HCT116 (cell line): ENCODE measurements around the gene B3GNT5. TPM values are rescaled to one million over a fixed set of nuclear protein-coding genes. Genes with fewer than 3 reads are reported as not detected.

Source experiments
- ATAC-seq: fragments of 200-7000 bp; cut with Tn5 transposase; 2 replicates; pipeline ENCODE4 v1.9.1; 2020; ENCODE audit warnings: mild to moderate bottlenecking, moderate library complexity
- BruUV-seq: library from RNA; stranded (reverse); fragments of 400-500 nt; replicated peaks from 2 replicates; lab custom pipeline; 2021; lab: Mats Ljungman, UMichigan
- CTCF ChIA-PET: fragments of 300-600 bp; sonication (Branson Sonifier 250); formaldehyde crosslinking; loops from one replicate; lab custom pipeline; 2021; ENCODE audit warnings: antibody characterized with exemption; lab: Charles Lee
- POLR2A ChIA-PET: fragments of 300-600, 350-600 bp; sonication (Branson Sonifier 250); formaldehyde crosslinking; loops from one replicate; lab custom pipeline; 2021; ENCODE audit warnings: antibody characterized with exemption; lab: Charles Lee
- RAD21 ChIA-PET, 2 experiments: fragments of 300-600 bp; sonication (Branson Sonifier 250); formaldehyde crosslinking; loops; one replicate each; lab custom pipeline; 2023; ENCODE audit warnings: low total read pairs in 2 of 2; ENCODE audit not compliant: uncharacterized antibody in 2 of 2, unreplicated experiment in 2 of 2, low non-redundant PET in 1 of 2; lab: Charles Lee
- DNase-seq: peaks from one replicate; pipeline ENCODE4 v3.0.0-alpha.2; 2010; ENCODE audit warnings: low read depth, low spot score
- H2AFZ ChIP-seq: fragments of 200-600 bp; shearing (Covaris generic), sonication (generic); 2 replicates; pipeline ENCODE4 v1.6.1; 2017; ENCODE audit warnings: low read depth, mixed run types, mixed read lengths, antibody characterized with exemption, low read length; ENCODE audit not compliant: poor library complexity, severe bottlenecking
- H3K27ac ChIP-seq: 2 replicates; pipeline ENCODE4 v1.5.1; 2012; ENCODE audit warnings: low read depth, low read length
- H3K27me3 ChIP-seq: fragments of 200-600 bp; sonication (generic); 2 replicates; pipeline ENCODE4 v1.6.1; 2016; ENCODE audit warnings: mixed run types, low read length, mixed read lengths; ENCODE audit not compliant: insufficient read depth
- H3K36me3 ChIP-seq, 2 experiments: fragments of 200-500 bp in 1 of 2; fragments of 200-600 bp in 1 of 2; sonication (Bioruptor generic) in 1 of 2; sonication (generic) in 1 of 2; 2 replicates each; pipeline versions ENCODE4 v1.5.1 to v1.6.1; 2014 to 2016; ENCODE audit warnings: low read length in 2 of 2, inconsistent platforms in 1 of 2, mixed read lengths in 1 of 2, mixed run types in 1 of 2; ENCODE audit not compliant: insufficient read depth in 2 of 2, control insufficient read depth in 1 of 2
- H3K4me1 ChIP-seq, 2 experiments: fragments of 200-600 bp in 1 of 2; sonication (generic) in 1 of 2; 2 replicates each; pipeline versions ENCODE4 v1.5.1 to v1.6.1; 2012 to 2017; ENCODE audit warnings: low read length in 2 of 2, inconsistent platforms in 1 of 2, mild to moderate bottlenecking in 1 of 2, mixed read lengths in 1 of 2, mixed run types in 1 of 2, moderate library complexity in 1 of 2; ENCODE audit not compliant: insufficient read depth in 2 of 2, control insufficient read depth in 1 of 2
- H3K4me2 ChIP-seq: fragments of 200-600 bp; sonication (generic); 2 replicates; pipeline ENCODE4 v1.6.1; 2017; ENCODE audit warnings: mixed run types, low read length, mixed read lengths
- H3K4me3 ChIP-seq, 2 experiments: fragments of 200-600 bp in 1 of 2; sonication (generic) in 1 of 2; replicated peaks in 1 of 2; 2 replicates each; pipeline ENCODE4 v1.5.1; 2011 to 2016; ENCODE audit warnings: low read length in 2 of 2, control low read depth in 1 of 2, low read depth in 1 of 2, mild to moderate bottlenecking in 1 of 2, mixed read lengths in 1 of 2, mixed run types in 1 of 2
- H3K79me2 ChIP-seq: fragments of 200-600 bp; sonication (generic); 2 replicates; pipeline ENCODE4 v1.6.1; 2017; ENCODE audit warnings: mild to moderate bottlenecking, mixed run types, low read length, moderate library complexity, mixed read lengths; ENCODE audit not compliant: insufficient read depth
- H3K9ac ChIP-seq: fragments of 200-600 bp; sonication (generic); 2 replicates; pipeline ENCODE4 v1.6.1; 2016; ENCODE audit warnings: low read length, mixed read lengths
- H3K9me2 ChIP-seq: fragments of 200-600 bp; sonication (generic), shearing (Covaris generic); 2 replicates; pipeline ENCODE4 v1.6.1; 2017; ENCODE audit warnings: mixed run types, mild to moderate bottlenecking, moderate library complexity; ENCODE audit not compliant: insufficient read depth
- H3K9me3 ChIP-seq, 2 experiments: fragments of 200-500 bp in 1 of 2; fragments of 200-600 bp in 1 of 2; sonication (Bioruptor generic) in 1 of 2; sonication (generic) in 1 of 2; 2 replicates each; pipeline ENCODE4 v1.6.1; 2014 to 2017; ENCODE audit warnings: low read length in 2 of 2, mixed read lengths in 2 of 2, inconsistent platforms in 1 of 2, low read depth in 1 of 2, mild to moderate bottlenecking in 1 of 2, mixed run types in 1 of 2, moderate library complexity in 1 of 2; ENCODE audit not compliant: control insufficient read depth in 1 of 2, insufficient read depth in 1 of 2
- H4K20me1 ChIP-seq: fragments of 200-600 bp; sonication (generic), shearing (Covaris generic); 2 replicates; pipeline ENCODE4 v1.6.1; 2017; ENCODE audit warnings: mixed run types, mild to moderate bottlenecking, moderate library complexity; ENCODE audit not compliant: insufficient read depth
- CEBPB ChIP-seq: IDR thresholded peaks from 2 replicates; pipeline ENCODE4 v1.6.1; 2012; ENCODE audit warnings: low read depth
- EGR1 ChIP-seq: IDR thresholded peaks from 2 replicates; pipeline ENCODE4 v1.6.1; 2012; ENCODE audit warnings: low read depth
- ELF1 ChIP-seq: IDR thresholded peaks from 2 replicates; pipeline ENCODE4 v1.6.1; 2012; ENCODE audit warnings: low read depth, borderline replicate concordance
- EZH2 ChIP-seq: fragments of 200-600 bp; sonication (generic); IDR thresholded peaks from 2 replicates; pipeline ENCODE4 v1.6.1; 2017; ENCODE audit warnings: antibody characterized with exemption, mixed run types
- EZH2phosphoT487 ChIP-seq: fragments of 200-600 bp; IDR thresholded peaks from 2 replicates; pipeline ENCODE4 v1.6.1; 2018; ENCODE audit warnings: antibody characterized with exemption, borderline replicate concordance
- FOSL1 ChIP-seq: IDR thresholded peaks from 2 replicates; pipeline ENCODE4 v1.6.1; 2012; ENCODE audit warnings: low read depth
- JUND ChIP-seq: IDR thresholded peaks from 2 replicates; pipeline ENCODE4 v1.6.1; 2012
- POLR2A ChIP-seq: IDR thresholded peaks from 2 replicates; pipeline ENCODE4 v1.7.0; 2011; ENCODE audit warnings: borderline replicate concordance; ENCODE audit not compliant: insufficient read depth, insufficient read length; ENCODE audit errors: extremely low read depth
- POLR2AphosphoS5 ChIP-seq: IDR thresholded peaks from 2 replicates; pipeline ENCODE4 v1.6.1; 2011; ENCODE audit warnings: mild to moderate bottlenecking, low read depth, low read length, moderate library complexity
- RAD21 ChIP-seq: IDR thresholded peaks from 2 replicates; pipeline ENCODE4 v1.6.1; 2012; ENCODE audit warnings: low read depth, mild to moderate bottlenecking
- SIN3A ChIP-seq: IDR thresholded peaks from 2 replicates; pipeline ENCODE4 v1.6.1; 2012; ENCODE audit warnings: low read depth
- SP1 ChIP-seq: IDR thresholded peaks from 2 replicates; pipeline ENCODE4 v1.6.1; 2012; ENCODE audit warnings: low read depth
- SRF ChIP-seq: IDR thresholded peaks from 2 replicates; pipeline ENCODE4 v1.6.1; 2012; ENCODE audit warnings: low read depth
- TCF7L2 ChIP-seq: IDR thresholded peaks from 2 replicates; pipeline ENCODE4 v1.7.0; 2011; ENCODE audit warnings: borderline replicate concordance, inconsistent platforms; ENCODE audit not compliant: insufficient read depth, insufficient read length; ENCODE audit errors: extremely low read depth
- YY1 ChIP-seq: IDR thresholded peaks from 2 replicates; pipeline ENCODE4 v1.6.1; 2011; ENCODE audit warnings: low read length, low read depth, moderate library complexity, mild to moderate bottlenecking; ENCODE audit not compliant: insufficient replicate concordance; ENCODE audit errors: extremely low read depth
- ZFX ChIP-seq: fragments of 450-650 bp; IDR thresholded peaks from 2 replicates; pipeline ENCODE4 v1.6.1; 2017
- ZNF274 ChIP-seq: fragments of 200-500 bp; sonication (Bioruptor generic); IDR thresholded peaks from 2 replicates; pipeline ENCODE4 v1.6.1; 2014; ENCODE audit warnings: mild to moderate bottlenecking, low read depth, low read length, inconsistent platforms
- intact Hi-C: fragments of 100-400 bp; cut with micrococcal nuclease; formaldehyde crosslinking; loops from 2 replicates; pipeline ENCODE4 v1.10.0; 2022
- total RNA-seq: library from RNA; stranded (reverse); gene quantifications from one replicate; pipeline ENCODE4 v1.2.1, GENCODE V29; 2021; ENCODE audit not compliant: unreplicated experiment
- TF ChIP-seq, protein P1 (sequence below): IDR thresholded peaks from 2 replicates; pipeline ENCODE4 v1.6.1; 2012
- TF ChIP-seq, protein P2 (sequence below): IDR thresholded peaks from 2 replicates; pipeline ENCODE4 v1.6.1; 2012; ENCODE audit warnings: low read depth
- TF ChIP-seq, protein P3 (sequence below), 3 experiments: fragments of 200-600 bp in 1 of 3; sonication (generic) in 1 of 3; IDR thresholded peaks in 2 of 3; conservative IDR thresholded peaks in 1 of 3; 2 replicates each; pipeline ENCODE4 v1.5.1; 2012 to 2017; ENCODE audit warnings: low read depth in 2 of 3, low read length in 2 of 3, antibody characterized with exemption in 1 of 3, borderline replicate concordance in 1 of 3, control low read depth in 1 of 3, mild to moderate bottlenecking in 1 of 3, mixed read lengths in 1 of 3, mixed run types in 1 of 3, moderate library complexity in 1 of 3; ENCODE audit not compliant: insufficient read depth in 1 of 3

The B3GNT5 gene
- total RNA-seq, 1 experiment from 2014 or later: 25.3 TPM

DNA sequence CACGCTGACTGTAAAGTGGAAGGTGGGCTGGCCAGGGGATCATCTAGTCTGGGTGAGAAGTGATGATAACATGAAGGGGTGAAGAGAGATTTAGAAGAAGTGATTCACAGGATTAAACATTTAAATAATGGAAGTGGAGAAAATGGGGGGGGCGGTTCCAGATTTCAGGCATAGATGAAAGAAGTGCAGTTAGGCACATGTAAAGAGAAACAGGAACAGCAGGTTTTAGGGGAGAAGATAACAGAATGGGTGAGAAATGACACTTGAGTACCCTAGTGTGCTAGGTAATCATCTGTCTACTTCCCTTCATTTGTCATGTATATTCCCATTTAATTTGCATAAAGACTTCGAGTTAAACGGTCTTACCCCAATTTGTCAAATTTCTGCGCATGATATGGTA is 15.3 kb downstream of the B3GNT5 start:
- BruUV-seq: no TSS peak
- CTCF ChIA-PET: no interaction called here
- H3K4me3 ChIP-seq: no peak overlapping the region
- peaks cover 2 to 12% of the 10 kb centered on the region in 2 experiments; a peak in 2 of 4 replicates for H3K36me3 ChIP-seq
- no peaks in the 10 kb centered on the region for H3K27me3 ChIP-seq
- 0 out of 2 replicates have a peak overlapping the region, but pooled peaks have one; percentile 5 for H3K4me2 ChIP-seq
- DNase-seq (no peak), ATAC-seq (no peak)
- H3K9me3 ChIP-seq: no peaks in the 10 kb centered on the region
- RAD21 ChIA-PET: no interaction called here
- H3K9me2 ChIP-seq: no peaks in the 10 kb centered on the region
- TF ChIP-seq EZH2phosphoT487 (no peak), ELF1 (no peak), POLR2AphosphoS5 (no peak), CEBPB (no peak), SP1 (no peak), POLR2A (no peak), ZNF274 (no peak), EGR1 (no peak), FOSL1 (no peak), TCF7L2 (no peak), RAD21 (no peak), ZFX (no peak), EZH2 (no peak), JUND (no peak), YY1 (no peak), SIN3A (no peak), SRF (no peak)
- TF ChIP-seq, protein P1, sequence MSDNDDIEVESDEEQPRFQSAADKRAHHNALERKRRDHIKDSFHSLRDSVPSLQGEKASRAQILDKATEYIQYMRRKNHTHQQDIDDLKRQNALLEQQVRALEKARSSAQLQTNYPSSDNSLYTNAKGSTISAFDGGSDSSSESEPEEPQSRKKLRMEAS: no peak
- TF ChIP-seq, protein P2, sequence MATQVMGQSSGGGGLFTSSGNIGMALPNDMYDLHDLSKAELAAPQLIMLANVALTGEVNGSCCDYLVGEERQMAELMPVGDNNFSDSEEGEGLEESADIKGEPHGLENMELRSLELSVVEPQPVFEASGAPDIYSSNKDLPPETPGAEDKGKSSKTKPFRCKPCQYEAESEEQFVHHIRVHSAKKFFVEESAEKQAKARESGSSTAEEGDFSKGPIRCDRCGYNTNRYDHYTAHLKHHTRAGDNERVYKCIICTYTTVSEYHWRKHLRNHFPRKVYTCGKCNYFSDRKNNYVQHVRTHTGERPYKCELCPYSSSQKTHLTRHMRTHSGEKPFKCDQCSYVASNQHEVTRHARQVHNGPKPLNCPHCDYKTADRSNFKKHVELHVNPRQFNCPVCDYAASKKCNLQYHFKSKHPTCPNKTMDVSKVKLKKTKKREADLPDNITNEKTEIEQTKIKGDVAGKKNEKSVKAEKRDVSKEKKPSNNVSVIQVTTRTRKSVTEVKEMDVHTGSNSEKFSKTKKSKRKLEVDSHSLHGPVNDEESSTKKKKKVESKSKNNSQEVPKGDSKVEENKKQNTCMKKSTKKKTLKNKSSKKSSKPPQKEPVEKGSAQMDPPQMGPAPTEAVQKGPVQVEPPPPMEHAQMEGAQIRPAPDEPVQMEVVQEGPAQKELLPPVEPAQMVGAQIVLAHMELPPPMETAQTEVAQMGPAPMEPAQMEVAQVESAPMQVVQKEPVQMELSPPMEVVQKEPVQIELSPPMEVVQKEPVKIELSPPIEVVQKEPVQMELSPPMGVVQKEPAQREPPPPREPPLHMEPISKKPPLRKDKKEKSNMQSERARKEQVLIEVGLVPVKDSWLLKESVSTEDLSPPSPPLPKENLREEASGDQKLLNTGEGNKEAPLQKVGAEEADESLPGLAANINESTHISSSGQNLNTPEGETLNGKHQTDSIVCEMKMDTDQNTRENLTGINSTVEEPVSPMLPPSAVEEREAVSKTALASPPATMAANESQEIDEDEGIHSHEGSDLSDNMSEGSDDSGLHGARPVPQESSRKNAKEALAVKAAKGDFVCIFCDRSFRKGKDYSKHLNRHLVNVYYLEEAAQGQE: no peak
- TF ChIP-seq, protein P3, sequence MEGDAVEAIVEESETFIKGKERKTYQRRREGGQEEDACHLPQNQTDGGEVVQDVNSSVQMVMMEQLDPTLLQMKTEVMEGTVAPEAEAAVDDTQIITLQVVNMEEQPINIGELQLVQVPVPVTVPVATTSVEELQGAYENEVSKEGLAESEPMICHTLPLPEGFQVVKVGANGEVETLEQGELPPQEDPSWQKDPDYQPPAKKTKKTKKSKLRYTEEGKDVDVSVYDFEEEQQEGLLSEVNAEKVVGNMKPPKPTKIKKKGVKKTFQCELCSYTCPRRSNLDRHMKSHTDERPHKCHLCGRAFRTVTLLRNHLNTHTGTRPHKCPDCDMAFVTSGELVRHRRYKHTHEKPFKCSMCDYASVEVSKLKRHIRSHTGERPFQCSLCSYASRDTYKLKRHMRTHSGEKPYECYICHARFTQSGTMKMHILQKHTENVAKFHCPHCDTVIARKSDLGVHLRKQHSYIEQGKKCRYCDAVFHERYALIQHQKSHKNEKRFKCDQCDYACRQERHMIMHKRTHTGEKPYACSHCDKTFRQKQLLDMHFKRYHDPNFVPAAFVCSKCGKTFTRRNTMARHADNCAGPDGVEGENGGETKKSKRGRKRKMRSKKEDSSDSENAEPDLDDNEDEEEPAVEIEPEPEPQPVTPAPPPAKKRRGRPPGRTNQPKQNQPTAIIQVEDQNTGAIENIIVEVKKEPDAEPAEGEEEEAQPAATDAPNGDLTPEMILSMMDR (IDR thresholded peaks at IDR 0.05 in 2 of 3, conservative IDR thresholded peaks at IDR 0.05 in 1 of 3; ENCODE audit: borderline replicate concordance in 1 of 3, insufficient read depth in 1 of 3, low read depth in 2 of 3, low read length in 2 of 3): no peak
- H3K9ac ChIP-seq: no peak overlapping the region
- intact Hi-C loops: no loop called here
- peaks cover 13 to 51% of the 10 kb centered on the region in 2 experiments for H3K4me1 ChIP-seq
- no peak overlapping the region for H3K27ac ChIP-seq
- H4K20me1 ChIP-seq: no peaks in the 10 kb centered on the region
- POLR2A ChIA-PET: no interaction called here
- H3K79me2 ChIP-seq: peaks cover 65% of the 10 kb centered on the region
- no peak overlapping the region for H2AFZ ChIP-seq
